ENCODE results near the gene ABCC9. TPM values are rescaled to one million over a fixed set of nuclear protein-coding genes. Genes with fewer than 3 reads are reported as not detected.

ABCC9 gene
- total RNA-seq, 3 donors from 2014 or later (not counting 1 experiment from before 2014, with no cell fraction given): 0.02 to 0.05 TPM; not detected in 1

- H3K27ac ChIP-seq (ENCODE audit: low read length): no peak overlapping the region
- WGBS (ENCODE audit: insufficient coverage): 100% methylated on average over 2 of the region's 4 CpGs
- DNase-seq (no peak), ATAC-seq (no peak)
- no peaks in the 10 kb centered on the region for H3K36me3 ChIP-seq (ENCODE audit: control insufficient read depth, insufficient read depth, low read length)
- intact Hi-C loops (cut with micrococcal nuclease): no loop called here
- Mint-ChIP-seq H3K9me3 (peaks cover 8% of the 10 kb centered on the region in 2 donors), H3K4me1 (no peaks in the 10 kb centered on the region), H3K36me3 (peaks cover 6% of the 10 kb centered on the region), H3K4me3 (no peak overlapping the region), H3K27me3 (ENCODE audit: low read depth in 2 of 2) (no peaks in the 10 kb centered on the region), H3K27ac (no peak overlapping the region)
- H3K9me3 ChIP-seq (ENCODE audit: control insufficient read depth, insufficient read depth, low read length): no peaks in the 10 kb centered on the region
- no peaks in the 10 kb centered on the region for H3K27me3 ChIP-seq (ENCODE audit: control insufficient read depth, insufficient read depth, low read length)
- H3K4me1 ChIP-seq (ENCODE audit: control insufficient read depth, insufficient read depth, low read length): no peaks in the 10 kb centered on the region
- H3K4me3 ChIP-seq (ENCODE audit: low read length): no peak overlapping the region
- TF ChIP-seq CTCF (IDR thresholded peaks at IDR 0.05): no peak
Measured at GRCh38 chr12:21826618-21826910, 114.7 kb downstream of the ABCC9 start.

- Mint-ChIP-seq H3K4me1 (no peaks in the 10 kb centered on the region), H3K9me3 (peaks cover 4% of the 10 kb centered on the region in 2 donors), H3K4me3 (no peak overlapping the region), H3K27ac (no peak overlapping the region), H3K27me3 (ENCODE audit: low read depth in 2 of 2) (no peaks in the 10 kb centered on the region), H3K36me3 (peaks cover 6% of the 10 kb centered on the region)
- H3K4me3 ChIP-seq (ENCODE audit: low read length): no peak overlapping the region
- no peak for TF ChIP-seq CTCF (IDR thresholded peaks at IDR 0.05)
- no peak overlapping the region for H3K27ac ChIP-seq (ENCODE audit: low read length)
- H3K27me3 ChIP-seq (ENCODE audit: control insufficient read depth, insufficient read depth, low read length): no peaks in the 10 kb centered on the region
- no peak for ATAC-seq
- H3K36me3 ChIP-seq (ENCODE audit: control insufficient read depth, insufficient read depth, low read length): no peaks in the 10 kb centered on the region
- intact Hi-C loops (cut with micrococcal nuclease): no loop called here
- no peaks in the 10 kb centered on the region for H3K4me1 ChIP-seq (ENCODE audit: control insufficient read depth, insufficient read depth, low read length)
- 100% methylated on average over 1 of the region's 2 CpGs for WGBS (ENCODE audit: insufficient coverage)
- no peak for DNase-seq
- no peaks in the 10 kb centered on the region for H3K9me3 ChIP-seq (ENCODE audit: control insufficient read depth, insufficient read depth, low read length)
Measured at GRCh38 chr12:21825886-21826617, 115.2 kb downstream of the ABCC9 start.

- Histone ChIP-seq H3K36me3 (ENCODE audit: control insufficient read depth, insufficient read depth, low read length) (no peaks in the 10 kb centered on the region), H3K9me3 (ENCODE audit: control insufficient read depth, insufficient read depth, low read length) (no peaks in the 10 kb centered on the region), H3K4me1 (ENCODE audit: control insufficient read depth, insufficient read depth, low read length) (no peaks in the 10 kb centered on the region), H3K27ac (ENCODE audit: low read length) (no peak overlapping the region), H3K4me3 (ENCODE audit: low read length) (no peak overlapping the region), H3K27me3 (ENCODE audit: control insufficient read depth, insufficient read depth, low read length) (no peaks in the 10 kb centered on the region)
- no peak for TF ChIP-seq CTCF (IDR thresholded peaks at IDR 0.05)
- Mint-ChIP-seq H3K4me3 (no peak overlapping the region), H3K4me1 (no peaks in the 10 kb centered on the region), H3K36me3 (peaks cover 6% of the 10 kb centered on the region), H3K9me3 (peaks cover 6 to 7% of the 10 kb centered on the region in 2 donors), H3K27ac (no peak overlapping the region), H3K27me3 (ENCODE audit: low read depth in 2 of 2) (no peaks in the 10 kb centered on the region)
- WGBS (ENCODE audit: insufficient coverage): 78% methylated on average over 6 of the region's 8 CpGs
- ATAC-seq (no peak), DNase-seq (no peak)
- intact Hi-C loops (cut with micrococcal nuclease): no loop called here
Measured at GRCh38 chr12:21823581-21823980, 117.6 kb downstream of the ABCC9 start.

- no peaks in the 10 kb centered on the region for H3K36me3 ChIP-seq (ENCODE audit: control insufficient read depth, insufficient read depth, low read length)
- no peaks in the 10 kb centered on the region for H3K27me3 Mint-ChIP-seq (ENCODE audit: low read depth in 2 of 2)
- intact Hi-C loops (cut with micrococcal nuclease): no loop called here
- H3K4me1 ChIP-seq (ENCODE audit: control insufficient read depth, insufficient read depth, low read length): no peaks in the 10 kb centered on the region
- no peak overlapping the region for H3K4me3 Mint-ChIP-seq
- no peak overlapping the region for H3K27ac Mint-ChIP-seq
- H3K9me3 ChIP-seq (ENCODE audit: control insufficient read depth, insufficient read depth, low read length): no peaks in the 10 kb centered on the region
- no peak overlapping the region for H3K4me3 ChIP-seq (ENCODE audit: low read length)
- TF ChIP-seq CTCF (IDR thresholded peaks at IDR 0.05): no peak
- H3K27ac ChIP-seq (ENCODE audit: low read length): no peak overlapping the region
- DNase-seq: no peak
- no peaks in the 10 kb centered on the region for H3K4me1 Mint-ChIP-seq
- peaks cover 7 to 11% of the 10 kb centered on the region in 2 donors for H3K9me3 Mint-ChIP-seq
- no peaks in the 10 kb centered on the region for H3K27me3 ChIP-seq (ENCODE audit: control insufficient read depth, insufficient read depth, low read length)
- H3K36me3 Mint-ChIP-seq: peaks cover 2% of the 10 kb centered on the region
- ATAC-seq: no peak
Measured at GRCh38 chr12:21819678-21820077, 121.5 kb downstream of the ABCC9 start.

Data from natural killer cell (primary cell).